ENCODE results near the gene SYTL1. TPM values are rescaled to one million over a fixed set of nuclear protein-coding genes. Genes with fewer than 3 reads are reported as not detected.

SYTL1 gene
- total and polyA plus RNA-seq, 9 of the 15 experiments (the other 6 are each of a cell fraction or from before 2014, with no cell fraction given), result 0.04 to 9.3 (median 1.7) TPM

- TF ChIP-seq, protein P1, sequence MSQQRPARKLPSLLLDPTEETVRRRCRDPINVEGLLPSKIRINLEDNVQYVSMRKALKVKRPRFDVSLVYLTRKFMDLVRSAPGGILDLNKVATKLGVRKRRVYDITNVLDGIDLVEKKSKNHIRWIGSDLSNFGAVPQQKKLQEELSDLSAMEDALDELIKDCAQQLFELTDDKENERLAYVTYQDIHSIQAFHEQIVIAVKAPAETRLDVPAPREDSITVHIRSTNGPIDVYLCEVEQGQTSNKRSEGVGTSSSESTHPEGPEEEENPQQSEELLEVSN (IDR thresholded peaks at IDR 0.05; ENCODE audit: borderline replicate concordance in 1 of 2, extremely low read depth in 1 of 2, insufficient read depth in 1 of 2, insufficient read length in 1 of 2, low read depth in 1 of 2, low read length in 1 of 2, poor library complexity in 1 of 2, severe bottlenecking in 1 of 2), result peak in 1 of 2 experiments; percentile 33
- peak; percentile 73 for TF ChIP-seq SMC3 (conservative IDR thresholded peaks at IDR 0.05; ENCODE audit: insufficient read depth, low read depth, low read length)
- TF ChIP-seq ZNF143 (CRISPR knock-in tag; IDR thresholded peaks at IDR 0.05), result no peak
- peak; percentile 69 for TF ChIP-seq KLF16 (IDR thresholded peaks at IDR 0.05)
- TF ChIP-seq FOXA3 (CRISPR knock-in tag; conservative IDR thresholded peaks at IDR 0.05 in 1 of 2, IDR thresholded peaks at IDR 0.05 in 1 of 2), result 0 out of 4 replicates have a peak, but pooled peaks of 1 of the 2 experiments have one; percentile 21
- TF ChIP-seq CBX3 (IDR thresholded peaks at IDR 0.05; ENCODE audit: borderline replicate concordance in 1 of 2, low read length in 2 of 2), result 0 out of 3 replicates have a peak, but pooled peaks of 1 of the 2 experiments have one; percentile 30
- no peak for TF ChIP-seq TOE1 (IDR thresholded peaks at IDR 0.05; ENCODE audit: borderline replicate concordance)
- no peak for TF ChIP-seq TOE1 (CRISPR knock-in tag; IDR thresholded peaks at IDR 0.05; ENCODE audit: borderline replicate concordance, low read depth)
- TF ChIP-seq L3MBTL2 (IDR thresholded peaks at IDR 0.05), result peak; percentile 61
- TF ChIP-seq ZNF785 (CRISPR knock-in tag; IDR thresholded peaks at IDR 0.05), result no peak
- peak; percentile 67 for TF ChIP-seq MYC (IDR thresholded peaks at IDR 0.05; ENCODE audit: low read depth, low read length)
- TF ChIP-seq MYC (CRISPR knock-in tag; IDR thresholded peaks at IDR 0.05; ENCODE audit: borderline replicate concordance, low read depth), result no peak
- TF ChIP-seq, protein P2, sequence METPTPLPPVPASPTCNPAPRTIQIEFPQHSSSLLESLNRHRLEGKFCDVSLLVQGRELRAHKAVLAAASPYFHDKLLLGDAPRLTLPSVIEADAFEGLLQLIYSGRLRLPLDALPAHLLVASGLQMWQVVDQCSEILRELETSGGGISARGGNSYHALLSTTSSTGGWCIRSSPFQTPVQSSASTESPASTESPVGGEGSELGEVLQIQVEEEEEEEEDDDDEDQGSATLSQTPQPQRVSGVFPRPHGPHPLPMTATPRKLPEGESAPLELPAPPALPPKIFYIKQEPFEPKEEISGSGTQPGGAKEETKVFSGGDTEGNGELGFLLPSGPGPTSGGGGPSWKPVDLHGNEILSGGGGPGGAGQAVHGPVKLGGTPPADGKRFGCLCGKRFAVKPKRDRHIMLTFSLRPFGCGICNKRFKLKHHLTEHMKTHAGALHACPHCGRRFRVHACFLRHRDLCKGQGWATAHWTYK (CRISPR knock-in tag; IDR thresholded peaks at IDR 0.05), result peak; percentile 29; the same call in 1 of the 2 replicates
- TF ChIP-seq HDAC1 (IDR thresholded peaks at IDR 0.05), result 0 out of 4 replicates have a peak, but pooled peaks of 1 of the 2 experiments have one; percentile 15
- peak; percentile 86 for TF ChIP-seq EGR1 (conservative IDR thresholded peaks at IDR 0.05)
- TF ChIP-seq, protein P3, sequence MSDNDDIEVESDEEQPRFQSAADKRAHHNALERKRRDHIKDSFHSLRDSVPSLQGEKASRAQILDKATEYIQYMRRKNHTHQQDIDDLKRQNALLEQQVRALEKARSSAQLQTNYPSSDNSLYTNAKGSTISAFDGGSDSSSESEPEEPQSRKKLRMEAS (CRISPR knock-in tag; IDR thresholded peaks at IDR 0.05), result peak; percentile 71; the same call in 1 of the 2 replicates
- TF ChIP-seq, protein P4, sequence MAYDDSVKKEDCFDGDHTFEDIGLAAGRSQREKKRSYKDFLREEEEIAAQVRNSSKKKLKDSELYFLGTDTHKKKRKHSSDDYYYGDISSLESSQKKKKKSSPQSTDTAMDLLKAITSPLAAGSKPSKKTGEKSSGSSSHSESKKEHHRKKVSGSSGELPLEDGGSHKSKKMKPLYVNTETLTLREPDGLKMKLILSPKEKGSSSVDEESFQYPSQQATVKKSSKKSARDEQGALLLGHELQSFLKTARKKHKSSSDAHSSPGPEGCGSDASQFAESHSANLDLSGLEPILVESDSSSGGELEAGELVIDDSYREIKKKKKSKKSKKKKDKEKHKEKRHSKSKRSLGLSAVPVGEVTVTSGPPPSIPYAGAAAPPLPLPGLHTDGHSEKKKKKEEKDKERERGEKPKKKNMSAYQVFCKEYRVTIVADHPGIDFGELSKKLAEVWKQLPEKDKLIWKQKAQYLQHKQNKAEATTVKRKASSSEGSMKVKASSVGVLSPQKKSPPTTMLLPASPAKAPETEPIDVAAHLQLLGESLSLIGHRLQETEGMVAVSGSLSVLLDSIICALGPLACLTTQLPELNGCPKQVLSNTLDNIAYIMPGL (CRISPR knock-in tag; IDR thresholded peaks at IDR 0.05), result peak; percentile 54; the same call in 1 of the 2 replicates
- no peak for TF ChIP-seq ZBTB8A (IDR thresholded peaks at IDR 0.05; ENCODE audit: partially characterized antibody)
- TF ChIP-seq YY1 (IDR thresholded peaks at IDR 0.05; ENCODE audit: borderline replicate concordance in 1 of 3, control insufficient read depth in 1 of 3, extremely low read depth in 1 of 3, insufficient read depth in 3 of 3, insufficient read length in 1 of 3, insufficient replicate concordance in 2 of 3, low read depth in 1 of 3, low read length in 2 of 3), result peak in 1 of 3 experiments; percentile 52
Measured at GRCh38 chr1:27357281-27358037, 15.6 kb downstream of the SYTL1 start (continued).

Data from K562 (cell line).